NCI-H2196 (cell line): ENCODE results near the gene DYDC1.
"Not testable (repeated sequence)": the region's sequence is repeated elsewhere in the genome, so short reads cannot be mapped to it uniquely, and the experiment has no call there.

Source experiments
- DNase-seq: peaks from one replicate; lab custom pipeline; 2025; ENCODE audit not compliant: unreplicated experiment; lab: John Stamatoyannopoulos, UW

DYDC1 gene

DNA sequence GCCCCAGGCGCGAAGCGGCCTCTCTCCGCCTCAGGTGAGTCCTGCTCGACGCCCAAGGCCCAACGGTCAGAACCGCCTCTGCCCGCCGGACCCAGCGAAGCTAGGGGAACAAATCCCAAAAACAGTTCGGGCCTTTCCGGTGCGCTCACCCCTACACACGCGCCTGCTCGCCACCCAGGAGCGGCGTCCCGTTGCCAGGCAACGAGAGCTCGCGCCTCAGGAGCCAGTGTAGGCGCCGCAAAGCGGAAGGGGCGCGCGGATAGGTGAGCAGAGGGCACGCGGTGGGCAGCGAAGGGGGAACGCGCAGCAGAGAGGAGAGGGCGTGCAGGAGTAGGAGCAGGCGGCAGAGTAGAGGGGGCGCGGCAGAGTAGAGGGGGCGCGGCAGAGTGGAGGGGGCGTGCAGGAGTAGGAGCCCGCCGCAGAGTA is at the start of gene DYDC1, which contains the start of gene DYDC2:
TSS of gene DYDC1 (minus strand) at position 193 of the 426 bp plus-strand sequence. CDS start 4,154 bp downstream, outside the sequence.
TSS of gene DYDC2 (plus strand) at position 219 of the 426 bp plus-strand sequence. CDS start 5,663 bp downstream, outside the sequence.
- peak; percentile 59 for DNase-seq

DNA sequence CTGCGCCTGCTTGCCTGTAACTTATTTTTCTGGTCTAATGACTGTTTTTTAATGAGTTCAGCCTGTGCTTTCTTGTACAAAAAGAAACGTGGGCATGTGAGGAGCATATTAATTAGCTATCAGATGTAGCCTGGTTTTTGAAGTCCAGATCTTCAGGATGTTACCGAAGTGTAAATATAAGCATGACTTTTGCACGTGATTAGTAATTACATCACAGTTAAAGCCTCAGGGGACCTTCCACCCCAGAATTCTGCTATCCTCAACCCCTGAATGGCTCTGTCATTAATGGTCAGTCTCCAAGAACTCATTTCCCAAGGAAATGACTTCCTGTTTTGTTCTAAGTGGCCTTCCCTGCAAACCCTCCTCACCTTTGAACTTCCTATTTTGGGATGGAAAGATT is 49.6 kb upstream of the DYDC1 start:
- no peak for DNase-seq

DNA sequence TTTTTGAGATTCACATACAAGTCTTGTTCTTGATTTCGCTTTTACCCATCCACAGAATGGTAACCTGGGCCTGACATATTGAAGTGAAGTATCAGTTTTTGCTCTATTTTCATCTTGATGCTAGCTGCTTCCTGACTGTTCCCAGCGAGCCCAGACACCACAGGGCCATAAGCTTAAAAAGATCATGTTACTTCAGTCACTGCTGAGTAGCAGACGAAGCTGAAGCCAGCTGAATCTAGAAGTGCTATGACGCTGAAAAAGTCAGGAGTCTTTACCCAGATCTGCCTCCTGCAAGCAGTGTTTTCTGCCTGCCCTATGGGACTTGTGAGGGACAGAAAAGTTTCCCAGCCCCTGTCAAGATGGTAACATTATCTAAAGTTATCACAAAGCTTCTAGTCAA is 49.1 kb upstream of the DYDC1 start:
- no peak for DNase-seq

DNA sequence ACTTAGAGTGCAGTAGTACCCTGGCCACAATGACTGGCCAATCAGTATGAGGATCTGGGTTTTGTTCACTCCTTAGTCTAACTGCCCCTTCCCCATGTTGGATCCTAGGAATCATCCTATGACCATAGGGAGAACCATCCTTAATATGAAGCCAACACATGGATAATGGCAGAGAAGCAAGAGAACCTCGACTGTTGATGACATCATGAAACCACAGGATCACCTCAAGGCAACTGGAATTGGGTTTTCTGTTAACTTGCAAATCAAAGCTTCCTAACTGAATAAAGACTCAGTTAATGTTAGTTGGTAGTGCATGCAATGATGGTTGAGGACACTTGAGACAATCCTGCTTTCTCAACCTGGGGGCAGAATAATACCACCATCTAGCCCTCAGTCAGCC is 48.5 kb upstream of the DYDC1 start:
- no peak for DNase-seq

GRCh38 chr10:80400136-80400804 is 43.7 kb upstream of the DYDC1 start:
- no peak for DNase-seq

DNA sequence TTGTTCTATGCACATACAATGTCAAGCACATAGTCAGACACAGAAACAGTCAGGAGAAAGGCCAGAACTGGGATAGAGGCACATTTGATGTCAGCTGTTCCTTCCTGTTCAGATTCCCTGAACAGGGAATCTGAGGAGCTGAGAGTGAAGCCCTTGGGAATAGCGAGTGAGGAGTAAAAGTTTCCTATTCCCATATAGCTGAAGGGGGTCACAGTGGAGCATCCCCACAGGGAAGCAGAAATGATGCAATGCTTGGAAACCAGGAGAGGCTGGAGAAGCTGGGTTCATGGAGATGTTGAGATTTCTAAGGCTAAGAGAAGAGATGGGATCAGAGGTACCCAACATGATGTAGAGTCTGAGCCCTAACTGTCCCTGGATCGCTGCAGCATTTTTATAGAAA is 40.5 kb upstream of the DYDC1 start:
- no peak for DNase-seq

GRCh38 chr10:80394358-80394916 is 37.9 kb upstream of the DYDC1 start:
- no peak for DNase-seq

- no peak for DNase-seq
Measured at GRCh38 chr10:80392250-80392649, 35.7 kb upstream of the DYDC1 start.

- DNase-seq, result no peak
Measured at GRCh38 chr10:80390740-80391139, 34.2 kb upstream of the DYDC1 start.

GRCh38 chr10:80382989-80383388 is 26.4 kb upstream of the DYDC1 start:
- DNase-seq, result peak; percentile 4

DNA sequence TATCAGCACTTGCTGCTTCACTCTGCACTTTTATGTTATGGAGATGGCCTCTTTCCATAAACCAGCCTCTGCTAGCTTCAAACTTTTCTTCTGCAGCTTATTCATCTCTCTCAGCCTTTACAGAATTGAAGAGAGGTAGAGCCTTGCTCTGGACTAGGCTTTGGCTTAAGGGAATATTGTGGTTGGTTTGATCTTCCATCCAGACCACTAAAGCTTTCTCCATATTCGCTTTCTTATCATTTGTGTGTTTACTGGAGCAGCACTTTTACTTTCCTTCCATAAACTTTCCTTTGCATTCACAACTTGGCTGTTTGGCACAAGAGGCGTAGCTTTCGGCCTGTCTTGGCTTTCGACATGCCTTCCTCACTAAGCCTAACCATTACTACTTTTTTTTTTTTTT is 23.6 kb upstream of the DYDC1 start:
- DNase-seq, result no peak

- no peak for DNase-seq
Measured at GRCh38 chr10:80379701-80380100, 23.1 kb upstream of the DYDC1 start.

DNA sequence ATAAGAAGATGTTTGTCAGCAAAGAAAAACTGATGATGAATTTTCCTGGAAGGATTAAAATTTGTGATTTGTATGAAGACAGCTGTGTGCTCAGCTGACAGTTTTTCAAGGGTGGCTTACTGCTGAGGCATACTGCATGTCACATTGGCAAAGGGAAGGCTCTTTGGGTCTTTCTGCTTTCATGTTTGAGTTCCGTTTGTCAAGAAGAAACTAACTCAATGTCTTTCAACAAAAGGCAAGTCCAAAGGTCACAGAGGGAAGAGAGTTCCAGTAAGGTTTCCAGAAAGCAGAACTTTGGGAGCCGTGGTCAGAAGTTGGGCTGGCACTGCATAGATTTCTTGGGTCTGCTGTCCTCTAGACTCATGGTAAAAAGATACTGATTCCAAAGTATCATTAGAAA is 16.9 kb upstream of the DYDC1 start:
- DNase-seq, result no peak

DNA sequence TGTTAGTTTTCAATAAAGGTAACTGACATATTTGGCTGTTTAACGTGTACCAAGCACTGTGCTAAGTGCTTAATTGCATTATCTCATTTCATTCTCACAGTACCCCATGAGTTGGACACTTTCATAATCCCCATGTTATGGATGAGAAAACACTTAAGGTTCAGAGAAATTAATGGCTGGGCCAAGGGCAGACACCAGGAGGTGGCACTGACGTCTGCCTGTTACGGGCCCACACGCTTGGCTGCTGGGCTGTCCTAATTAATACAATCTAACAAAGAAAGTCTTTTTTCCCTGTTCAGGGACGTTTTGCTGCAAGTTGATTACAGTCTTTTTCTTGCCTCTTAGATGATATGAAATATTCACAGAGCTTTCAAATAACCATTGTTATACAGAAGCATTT is 16.1 kb upstream of the DYDC1 start:
- DNase-seq, result no peak

DNA sequence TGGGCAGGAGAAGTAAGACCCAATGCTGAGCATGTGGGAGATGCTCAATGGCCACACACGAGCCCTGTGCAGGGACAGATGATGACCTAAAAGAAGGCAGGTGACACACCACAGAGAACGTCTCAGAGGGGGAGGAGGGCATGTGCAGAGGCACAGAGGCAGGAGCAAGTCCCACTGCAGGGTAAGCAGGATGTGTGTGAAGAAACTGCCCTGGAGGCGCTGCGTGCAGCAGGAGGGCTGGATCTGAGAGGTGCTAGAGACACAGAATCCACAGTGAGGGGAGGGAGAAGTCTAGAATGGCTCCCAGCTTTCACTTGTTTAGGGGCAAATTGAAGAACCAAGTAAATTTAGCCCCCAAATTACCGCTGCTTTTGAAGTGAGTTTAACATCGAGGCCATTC is 14.9 kb upstream of the DYDC1 start:
- no peak for DNase-seq

- no peak for DNase-seq
Measured at GRCh38 chr10:80365510-80365909, 9.0 kb upstream of the DYDC1 start.

GRCh38 chr10:80359644-80360043 is 3.1 kb upstream of the DYDC1 start:
- DNase-seq, result no peak

- not testable (repeated sequence) for DNase-seq
Measured at GRCh38 chr10:80358925-80359324, 2.4 kb upstream of the DYDC1 start.

DNA sequence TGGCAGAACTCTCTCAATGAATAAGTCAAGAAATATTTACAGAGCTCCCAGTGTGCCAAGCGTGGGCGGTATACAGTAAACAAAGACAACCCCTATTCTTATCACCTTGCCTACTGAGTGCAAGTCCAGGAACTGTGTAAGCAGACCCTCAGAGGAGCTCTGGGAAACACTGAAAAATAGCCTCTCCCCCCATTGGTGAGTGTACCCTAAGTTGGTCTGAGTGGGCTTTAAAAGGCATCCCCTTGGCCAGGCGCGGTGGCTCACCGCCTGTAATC is 1.2 kb upstream of the DYDC1 start:
- DNase-seq, result no peak

- no peak for DNase-seq
Measured at GRCh38 chr10:80356989-80357850, 665 bp upstream of the DYDC1 start.

DNA sequence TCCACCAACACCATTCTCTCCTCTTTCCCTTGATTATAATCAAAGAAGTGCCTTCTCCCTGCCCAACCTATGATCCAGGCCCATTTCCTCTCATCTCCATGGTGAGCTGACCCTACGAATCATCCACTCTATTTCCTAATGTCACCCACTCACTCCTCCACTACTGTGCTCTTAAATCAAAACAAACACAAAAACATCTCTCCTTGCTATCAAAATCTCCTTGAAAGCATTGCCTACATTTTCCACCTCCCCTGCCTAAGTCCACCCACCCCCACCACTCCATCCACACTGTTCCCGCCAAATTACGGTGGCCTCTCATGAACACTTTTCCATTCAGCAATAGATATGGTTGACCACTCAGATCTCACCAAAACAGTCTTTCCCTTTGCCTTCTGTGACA is 5.3 kb downstream of the DYDC1 start:
- DNase-seq, result no peak

DNA sequence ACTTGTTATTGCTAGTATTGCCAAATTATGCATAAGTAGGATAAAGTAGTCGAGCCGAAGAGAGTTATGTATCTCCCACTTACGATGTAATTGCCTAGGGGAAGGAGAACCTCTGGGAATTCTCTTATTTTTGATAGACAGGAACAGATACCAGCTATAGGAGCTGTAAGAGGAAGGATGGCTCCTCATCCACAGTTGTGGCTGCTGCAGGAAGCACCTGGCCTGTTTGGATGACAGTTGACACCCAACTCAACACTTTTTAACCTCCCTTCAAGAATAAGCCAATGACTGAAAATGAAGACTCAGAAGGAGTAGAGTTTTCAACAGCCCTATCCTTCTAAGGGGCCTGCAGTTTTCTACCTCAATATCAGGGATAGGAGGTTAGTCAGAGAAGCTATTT is 6.3 kb downstream of the DYDC1 start:
- DNase-seq, result no peak
